Duodenal mucosa (tissue), 2 donors: ENCODE data around the gene SLC2A4RG.

ENCODE experiments used
- H3K27ac ChIP-seq: one replicate; pipeline ENCODE4 v1.7.0; 2013; ENCODE audit warnings: low read depth, low read length
- H3K27me3 ChIP-seq, 2 donors: one replicate each; pipeline ENCODE4 v1.7.0; 2013; ENCODE audit warnings: low read length in 2 of 2, control low read depth in 1 of 2; ENCODE audit not compliant: insufficient read depth in 2 of 2, control insufficient read depth in 1 of 2
- H3K36me3 ChIP-seq, 2 donors: one replicate each; pipeline ENCODE4 v1.7.0; 2013; ENCODE audit warnings: low read length in 2 of 2, control low read depth in 1 of 2; ENCODE audit not compliant: insufficient read depth in 2 of 2, control insufficient read depth in 1 of 2
- H3K4me1 ChIP-seq, 2 donors: one replicate each; pipeline ENCODE4 v1.7.0; 2013; ENCODE audit warnings: low read length in 2 of 2, control low read depth in 1 of 2; ENCODE audit not compliant: insufficient read depth in 2 of 2, control insufficient read depth in 1 of 2
- H3K4me3 ChIP-seq, 2 donors: one replicate each; pipeline ENCODE4 v1.7.0; 2013; ENCODE audit warnings: low read length in 2 of 2, low read depth in 1 of 2
- H3K9ac ChIP-seq, 2 donors: one replicate each; pipeline ENCODE4 v1.7.0; 2013; ENCODE audit warnings: low read length in 2 of 2, low read depth in 1 of 2
- H3K9me3 ChIP-seq, 2 donors: one replicate each; pipeline ENCODE4 v1.7.0; 2013; ENCODE audit warnings: low read length in 2 of 2, control low read depth in 1 of 2; ENCODE audit not compliant: control insufficient read depth in 1 of 2

Gene SLC2A4RG

DNA sequence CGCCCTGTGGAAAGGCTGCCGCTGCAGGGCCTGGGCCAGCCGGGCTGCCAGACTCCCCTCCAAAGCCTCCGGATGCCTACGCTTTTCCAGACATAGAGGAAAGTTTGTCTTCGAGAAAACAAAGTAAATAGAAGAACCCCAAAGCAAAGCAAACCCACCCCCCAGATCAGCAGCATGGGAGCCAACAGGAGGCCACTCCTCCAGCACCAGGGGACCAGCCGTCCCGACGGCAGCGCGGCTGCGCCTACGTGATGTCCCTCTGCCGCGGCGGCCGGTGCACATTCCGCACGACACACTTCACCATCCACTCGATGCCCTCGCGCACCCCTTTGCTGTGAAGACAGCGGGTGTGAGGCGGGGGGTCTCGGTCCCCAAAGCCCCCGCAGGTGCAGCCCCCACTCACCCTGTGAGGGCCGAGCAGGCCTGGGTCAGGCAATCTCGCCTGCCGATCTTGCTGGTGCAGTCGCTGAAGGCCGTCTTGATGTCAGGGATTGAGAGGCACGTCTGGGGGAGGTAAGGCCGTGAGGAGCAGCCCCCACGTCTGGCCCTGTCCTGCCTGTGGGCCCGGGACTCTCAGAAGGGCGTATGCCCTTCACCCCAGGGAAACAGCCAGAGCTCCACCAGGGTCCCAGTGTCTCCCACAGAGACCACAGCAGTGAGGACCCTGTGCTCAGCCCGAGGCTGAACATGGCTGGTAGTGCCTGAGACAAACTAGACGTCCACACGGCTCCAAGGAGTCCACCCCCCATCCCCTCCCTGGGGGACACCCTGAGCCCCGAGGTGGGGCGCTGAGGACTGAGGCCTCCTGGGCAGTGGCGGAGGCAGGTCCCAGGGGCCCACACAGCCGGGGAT lies 39.2 kb upstream of the SLC2A4RG start:
- Histone ChIP-seq H3K4me1 (peaks cover 17 to 30% of the 10 kb centered on the region in 2 donors), H3K27ac (no peak overlapping the region), H3K4me3 (no peak overlapping the region), H3K36me3 (peaks cover 14 to 21% of the 10 kb centered on the region in 2 donors), H3K9me3 (no peaks in the 10 kb centered on the region), H3K9ac (no peak overlapping the region), H3K27me3 (no peaks in the 10 kb centered on the region)

DNA sequence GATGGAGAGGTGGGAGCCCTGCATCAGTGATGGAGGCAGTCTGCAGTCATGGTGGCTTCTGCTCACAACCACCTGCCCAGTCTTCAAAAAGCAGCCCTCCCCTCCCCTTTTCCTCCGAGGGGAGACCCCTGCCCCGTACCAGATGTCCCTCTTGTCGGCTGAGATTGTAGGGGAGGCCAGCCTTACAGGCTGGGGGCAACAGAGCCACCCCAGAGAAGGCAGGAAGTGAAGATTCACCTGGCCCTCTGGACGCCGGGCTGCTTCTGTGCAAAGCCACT lies 38.6 kb upstream of the SLC2A4RG start:
- H3K27me3 ChIP-seq, result no peaks in the 10 kb centered on the region
- no peak overlapping the region for H3K9ac ChIP-seq
- H3K4me3 ChIP-seq, result no peak overlapping the region
- no peaks in the 10 kb centered on the region for H3K9me3 ChIP-seq
- peaks cover 19 to 27% of the 10 kb centered on the region in 2 donors for H3K4me1 ChIP-seq
- H3K36me3 ChIP-seq, result peaks cover 16 to 27% of the 10 kb centered on the region in 2 donors
- no peak overlapping the region for H3K27ac ChIP-seq

DNA sequence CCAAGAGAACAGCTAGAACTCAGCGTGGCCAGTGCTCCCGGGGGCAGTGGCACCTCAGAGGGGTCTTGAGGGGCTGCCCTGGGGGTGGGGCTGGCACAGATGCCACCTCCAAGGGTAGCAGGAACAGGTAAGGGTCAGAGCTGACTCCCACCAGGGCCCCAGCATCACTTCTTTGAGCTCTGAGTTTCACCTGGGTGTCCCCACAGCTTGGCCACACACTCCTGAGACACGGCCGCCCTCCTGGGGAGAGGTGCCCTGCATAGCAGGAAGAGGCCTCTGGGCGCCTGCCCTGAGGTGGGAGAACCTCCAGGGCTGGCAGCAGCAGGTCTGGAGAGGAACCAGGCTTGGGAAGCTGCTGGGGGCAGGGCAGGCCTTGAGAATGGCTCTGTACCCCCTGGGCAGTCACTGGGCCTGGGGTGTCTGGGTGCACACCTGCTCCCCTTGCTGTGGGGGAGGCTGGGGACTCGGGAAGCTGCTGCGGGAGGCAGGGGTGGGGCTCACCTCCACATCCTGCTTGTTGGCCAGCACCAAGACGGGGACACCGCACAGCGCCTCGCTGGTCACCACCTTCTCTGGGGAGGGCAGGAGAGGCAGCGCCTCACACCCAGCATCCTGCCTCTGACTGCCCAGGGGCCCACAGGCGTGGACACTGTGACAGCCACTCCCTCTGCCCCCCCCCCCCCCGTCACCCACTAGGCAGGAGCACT lies 38.1 kb upstream of the SLC2A4RG start:
- no peak overlapping the region for H3K9ac ChIP-seq
- H3K27me3 ChIP-seq, result no peaks in the 10 kb centered on the region
- H3K9me3 ChIP-seq, result no peaks in the 10 kb centered on the region
- H3K36me3 ChIP-seq, result peaks cover 16 to 32% of the 10 kb centered on the region in 2 donors
- H3K4me3 ChIP-seq, result no peak overlapping the region
- peaks cover 19 to 28% of the 10 kb centered on the region in 2 donors for H3K4me1 ChIP-seq
- no peak overlapping the region for H3K27ac ChIP-seq

DNA sequence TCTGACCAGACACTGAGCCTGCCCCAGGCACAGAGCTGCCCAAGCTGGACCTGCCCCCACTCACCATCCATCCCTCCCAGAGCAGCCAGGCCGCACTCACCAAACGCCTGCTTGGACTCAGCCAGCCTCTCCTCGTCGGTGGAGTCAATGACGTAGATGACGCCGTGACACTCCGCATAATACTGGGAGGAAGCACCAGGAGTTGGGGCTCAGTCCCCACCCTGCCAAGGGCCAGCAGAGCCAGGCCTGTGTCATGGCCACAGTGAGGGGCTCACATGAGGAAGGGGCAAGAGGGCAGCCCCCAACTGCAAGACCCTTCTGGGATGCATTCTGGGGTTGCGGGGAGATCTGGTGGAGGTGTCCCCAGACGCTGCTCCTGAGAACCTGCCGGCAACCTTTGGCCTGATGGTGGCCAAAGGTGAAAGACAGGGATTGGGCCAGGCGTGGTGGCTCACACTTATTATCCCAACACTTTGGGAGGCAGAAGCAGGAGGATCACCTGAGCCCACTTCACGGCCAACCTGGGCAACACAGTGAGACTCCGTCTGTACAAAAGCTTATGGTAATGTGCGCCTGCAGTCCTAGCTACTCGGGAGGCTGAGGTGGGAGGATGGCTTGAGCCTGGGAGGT lies 37.4 kb upstream of the SLC2A4RG start:
- Histone ChIP-seq H3K4me1 (peaks cover 18 to 27% of the 10 kb centered on the region in 2 donors), H3K27me3 (no peaks in the 10 kb centered on the region), H3K9me3 (no peaks in the 10 kb centered on the region), H3K27ac (no peak overlapping the region), H3K9ac (no peak overlapping the region), H3K4me3 (no peak overlapping the region), H3K36me3 (peaks cover 16 to 32% of the 10 kb centered on the region in 2 donors)

DNA sequence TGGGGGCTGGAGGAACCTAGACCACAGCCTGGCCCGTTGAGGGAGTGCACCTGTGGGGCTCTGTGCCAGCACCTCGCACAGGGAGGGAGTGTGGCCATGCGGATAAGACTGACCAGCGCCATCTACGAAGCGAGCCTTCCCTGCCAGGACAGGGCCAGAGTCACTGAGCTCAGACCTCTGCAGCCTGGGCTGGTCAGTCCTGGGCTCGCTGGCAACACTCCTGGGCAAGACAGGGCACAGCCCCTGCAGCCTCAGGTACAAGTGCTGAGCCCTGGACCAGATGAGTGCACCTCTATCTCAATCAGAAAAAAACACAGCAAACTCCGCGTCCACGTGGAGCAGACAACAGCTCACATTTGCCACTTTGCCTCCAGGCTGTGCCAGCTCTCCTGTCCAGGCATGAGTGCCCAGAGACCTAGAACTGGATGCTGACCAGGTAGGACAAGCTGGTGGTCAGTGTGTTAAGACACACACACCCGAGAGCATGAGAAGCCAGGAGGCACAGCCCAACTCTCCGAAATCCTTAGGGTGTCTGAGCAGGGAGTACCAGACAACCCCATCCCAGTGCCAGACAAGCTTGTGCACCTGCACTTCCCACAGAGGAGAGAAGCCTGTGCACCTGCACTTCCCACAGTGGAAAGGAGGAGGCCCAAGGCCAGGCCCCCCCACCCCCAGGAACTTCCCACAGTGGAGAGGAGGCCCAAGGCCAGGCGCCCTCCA lies 36.7 kb upstream of the SLC2A4RG start:
- Histone ChIP-seq H3K27me3 (no peaks in the 10 kb centered on the region), H3K9me3 (no peaks in the 10 kb centered on the region), H3K9ac (no peak overlapping the region), H3K4me1 (peaks cover 14 to 22% of the 10 kb centered on the region in 2 donors), H3K27ac (no peak overlapping the region), H3K36me3 (peaks cover 16 to 32% of the 10 kb centered on the region in 2 donors), H3K4me3 (no peak overlapping the region)

DNA sequence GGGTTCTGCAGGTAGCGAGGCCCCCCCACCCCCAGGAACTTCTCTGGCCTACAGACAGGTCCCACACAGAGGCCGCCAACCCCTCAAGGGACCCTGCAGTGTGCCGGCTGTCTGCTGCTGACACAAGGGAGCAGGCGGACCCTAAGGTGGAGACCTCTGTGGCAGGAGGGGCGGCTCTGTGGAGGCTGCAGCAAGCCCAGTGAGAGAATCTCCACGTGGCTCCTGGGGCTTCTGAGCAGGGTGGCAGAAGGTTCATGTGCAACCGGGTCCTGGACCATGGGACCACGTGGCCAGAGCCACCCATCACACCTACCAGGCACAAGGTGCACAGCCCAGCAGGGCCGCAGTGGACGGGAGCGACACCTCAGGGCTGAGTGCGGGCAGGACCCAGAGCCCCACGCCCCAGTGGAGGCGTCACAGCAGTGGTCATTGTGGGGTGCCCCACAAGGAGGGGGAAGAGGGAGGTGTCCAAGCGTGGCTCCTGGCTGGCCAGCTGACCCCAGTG lies 36.1 kb upstream of the SLC2A4RG start:
- H3K4me3 ChIP-seq, result no peak overlapping the region
- no peaks in the 10 kb centered on the region for H3K27me3 ChIP-seq
- H3K9ac ChIP-seq, result no peak overlapping the region
- peaks cover 16 to 32% of the 10 kb centered on the region in 2 donors for H3K36me3 ChIP-seq
- no peak overlapping the region for H3K27ac ChIP-seq
- H3K9me3 ChIP-seq, result no peaks in the 10 kb centered on the region
- peaks cover 14 to 24% of the 10 kb centered on the region in 2 donors for H3K4me1 ChIP-seq

DNA sequence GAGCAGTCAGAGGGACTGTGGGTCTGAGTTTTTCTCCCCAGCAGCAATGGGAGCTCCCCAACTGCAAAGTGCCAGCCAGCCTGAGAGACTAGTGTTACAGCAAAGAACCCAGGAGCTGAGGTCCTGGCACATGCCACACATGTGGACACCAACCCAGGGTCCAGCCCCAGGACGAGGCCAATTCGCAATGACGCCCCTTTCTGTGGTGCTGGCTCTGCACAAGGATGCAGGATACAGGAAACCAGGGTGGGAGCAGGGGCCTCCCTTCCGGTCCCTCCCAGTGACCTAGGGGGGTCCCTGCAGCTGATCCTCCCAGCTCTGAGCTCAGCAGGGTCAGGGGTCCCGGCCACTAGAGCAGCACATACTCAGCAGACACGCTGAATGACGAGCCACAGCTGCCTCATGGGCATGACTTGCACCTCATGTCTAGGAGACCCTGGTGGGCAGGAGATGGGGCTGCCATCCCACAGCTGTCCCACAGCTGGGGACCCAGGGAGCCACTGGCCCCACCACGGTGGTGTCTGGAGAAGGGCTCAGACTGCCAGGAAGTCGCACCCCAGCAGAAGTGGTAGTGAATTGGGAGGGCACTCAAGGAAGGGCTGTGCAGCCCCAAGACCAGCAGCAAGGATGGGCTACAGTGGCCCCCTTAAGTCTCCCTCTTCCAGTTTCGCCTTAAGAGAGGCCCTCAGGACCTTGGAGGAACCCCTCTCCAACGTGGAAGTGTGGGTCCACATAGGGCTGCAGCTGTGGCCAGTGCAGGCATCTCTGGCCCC lies 35.4 kb upstream of the SLC2A4RG start:
- H3K9me3 ChIP-seq, result no peaks in the 10 kb centered on the region
- H3K27ac ChIP-seq, result no peak overlapping the region
- H3K4me1 ChIP-seq, result peaks cover 20 to 25% of the 10 kb centered on the region in 2 donors
- no peak overlapping the region for H3K4me3 ChIP-seq
- H3K27me3 ChIP-seq, result no peaks in the 10 kb centered on the region
- peaks cover 16 to 32% of the 10 kb centered on the region in 2 donors for H3K36me3 ChIP-seq
- H3K9ac ChIP-seq, result no peak overlapping the region

DNA sequence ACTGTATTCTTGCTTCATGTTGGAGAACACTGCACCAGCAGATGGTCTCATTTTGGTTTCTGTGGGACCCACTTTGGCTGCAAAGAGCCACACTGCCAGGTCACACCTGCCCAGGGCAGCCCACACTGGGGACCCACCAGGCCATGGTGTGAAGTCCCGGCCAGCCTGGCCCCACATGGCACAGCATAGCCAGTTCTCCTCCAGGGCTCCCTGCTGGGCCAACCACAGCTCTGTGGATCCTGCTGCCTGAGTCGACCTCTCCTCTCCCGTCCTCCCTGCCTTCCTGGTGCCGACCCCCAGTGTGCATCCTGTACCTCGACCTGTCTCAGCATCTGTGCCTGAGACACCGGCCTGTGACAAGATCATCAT lies 34.8 kb upstream of the SLC2A4RG start:
- Histone ChIP-seq H3K27ac (no peak overlapping the region), H3K9ac (no peak overlapping the region), H3K4me1 (peaks cover 22 to 23% of the 10 kb centered on the region in 2 donors), H3K4me3 (no peak overlapping the region), H3K36me3 (peaks cover 16 to 32% of the 10 kb centered on the region in 2 donors), H3K27me3 (no peaks in the 10 kb centered on the region), H3K9me3 (no peaks in the 10 kb centered on the region)

DNA sequence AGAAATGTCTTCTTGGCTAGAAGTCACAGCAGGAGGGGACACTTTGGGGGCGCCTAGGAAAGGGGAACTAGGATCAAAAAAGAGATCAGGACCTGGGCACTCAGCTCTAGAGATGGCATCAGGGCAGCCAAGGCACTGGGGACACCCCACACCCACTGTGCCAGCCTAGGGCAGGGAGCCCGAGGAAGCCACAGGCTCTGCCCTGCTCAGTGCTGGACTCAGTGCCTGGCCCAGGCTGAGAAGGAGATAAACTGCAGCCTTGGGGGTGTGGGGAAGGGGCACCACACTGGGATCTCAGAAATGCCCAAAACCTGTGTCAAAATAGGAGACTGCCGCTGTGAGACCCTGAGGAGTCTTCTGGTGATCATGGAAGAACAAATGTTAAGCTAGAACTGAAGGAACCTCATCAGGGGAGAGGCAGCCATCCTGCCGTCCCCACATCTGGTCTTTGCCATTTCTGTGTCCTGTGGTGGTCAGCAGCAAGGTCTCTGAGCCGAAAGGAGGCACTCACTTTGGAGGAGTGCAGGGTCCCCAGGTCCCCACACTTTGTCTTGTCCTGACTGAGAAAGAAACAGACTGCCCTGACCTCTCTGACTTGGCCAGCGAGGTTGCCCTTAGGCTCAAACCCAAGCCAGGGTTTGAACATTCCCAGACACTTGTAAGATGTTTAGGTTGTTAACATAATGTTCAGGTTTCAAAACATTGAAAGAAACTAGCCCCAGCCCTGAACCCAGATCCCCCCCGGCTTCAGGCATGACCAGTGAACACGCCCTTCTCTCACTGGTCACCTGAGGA lies 34.1 kb upstream of the SLC2A4RG start:
- Histone ChIP-seq H3K9ac (no peak overlapping the region), H3K9me3 (no peaks in the 10 kb centered on the region), H3K36me3 (peaks cover 16 to 32% of the 10 kb centered on the region in 2 donors), H3K27me3 (no peaks in the 10 kb centered on the region), H3K4me3 (no peak overlapping the region), H3K27ac (no peak overlapping the region), H3K4me1 (peaks cover 22 to 23% of the 10 kb centered on the region in 2 donors)
